ENCODE data around the gene ABL1. TPM values are rescaled to one million over a fixed set of nuclear protein-coding genes. Genes with fewer than 3 reads are reported as not detected.

Gene ABL1
- total RNA-seq, 1 donor from 2014 or later = 121 TPM

DNA sequence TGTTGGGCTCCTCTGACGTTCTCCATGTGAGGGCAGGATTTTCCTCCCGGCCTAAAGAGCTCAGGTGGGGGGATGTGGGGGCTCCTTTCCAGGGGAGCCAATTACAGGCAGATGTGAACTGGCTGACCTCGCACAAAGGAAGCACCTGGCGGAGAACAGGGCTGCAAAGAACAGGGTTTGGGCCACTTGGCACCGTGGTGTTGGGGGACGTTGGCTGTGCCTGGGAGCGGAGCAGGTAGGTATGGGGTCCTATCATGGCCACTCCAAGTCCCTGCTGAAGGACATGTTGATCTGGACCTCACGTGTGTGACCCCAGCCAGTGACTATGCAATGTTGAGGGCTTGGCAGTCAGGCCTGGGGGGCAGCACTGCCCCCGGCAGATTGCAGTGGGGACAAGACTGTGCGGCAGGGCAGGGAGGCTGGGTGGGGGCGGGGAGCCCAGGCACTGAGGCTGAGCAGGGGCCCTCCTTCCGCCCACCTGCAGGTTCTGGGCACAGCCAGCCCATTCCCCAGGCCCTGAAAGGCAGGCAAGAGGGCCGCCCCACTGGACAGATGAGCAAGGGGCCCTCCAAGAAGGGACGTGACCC is 84.6 kb downstream of the ABL1 start:
- Mint-ChIP-seq H3K27me3 (ENCODE audit: unreplicated experiment) (peaks cover 8% of the 10 kb centered on the region), H3K4me3 (ENCODE audit: unreplicated experiment) (no peak overlapping the region)

GRCh38 chr9:130920233-130920632 is 85.2 kb downstream of the ABL1 start:
- peaks cover 4% of the 10 kb centered on the region for H3K4me1 Mint-ChIP-seq (ENCODE audit: unreplicated experiment)
- H3K27ac Mint-ChIP-seq (ENCODE audit: unreplicated experiment) = no peak overlapping the region
- H3K27me3 Mint-ChIP-seq (ENCODE audit: unreplicated experiment) = peaks cover 8% of the 10 kb centered on the region
- DNase-seq (ENCODE audit: low spot score) = no peak
- no peak overlapping the region for H3K4me3 Mint-ChIP-seq (ENCODE audit: unreplicated experiment)
- H3K36me3 Mint-ChIP-seq (ENCODE audit: low read depth, unreplicated experiment) = no peaks in the 10 kb centered on the region
- H3K9me3 Mint-ChIP-seq (ENCODE audit: unreplicated experiment) = no peaks in the 10 kb centered on the region
- TF ChIP-seq, protein P1, sequence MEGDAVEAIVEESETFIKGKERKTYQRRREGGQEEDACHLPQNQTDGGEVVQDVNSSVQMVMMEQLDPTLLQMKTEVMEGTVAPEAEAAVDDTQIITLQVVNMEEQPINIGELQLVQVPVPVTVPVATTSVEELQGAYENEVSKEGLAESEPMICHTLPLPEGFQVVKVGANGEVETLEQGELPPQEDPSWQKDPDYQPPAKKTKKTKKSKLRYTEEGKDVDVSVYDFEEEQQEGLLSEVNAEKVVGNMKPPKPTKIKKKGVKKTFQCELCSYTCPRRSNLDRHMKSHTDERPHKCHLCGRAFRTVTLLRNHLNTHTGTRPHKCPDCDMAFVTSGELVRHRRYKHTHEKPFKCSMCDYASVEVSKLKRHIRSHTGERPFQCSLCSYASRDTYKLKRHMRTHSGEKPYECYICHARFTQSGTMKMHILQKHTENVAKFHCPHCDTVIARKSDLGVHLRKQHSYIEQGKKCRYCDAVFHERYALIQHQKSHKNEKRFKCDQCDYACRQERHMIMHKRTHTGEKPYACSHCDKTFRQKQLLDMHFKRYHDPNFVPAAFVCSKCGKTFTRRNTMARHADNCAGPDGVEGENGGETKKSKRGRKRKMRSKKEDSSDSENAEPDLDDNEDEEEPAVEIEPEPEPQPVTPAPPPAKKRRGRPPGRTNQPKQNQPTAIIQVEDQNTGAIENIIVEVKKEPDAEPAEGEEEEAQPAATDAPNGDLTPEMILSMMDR (IDR thresholded peaks at IDR 0.05; ENCODE audit: unreplicated experiment) = no peak

More for the DNA sequence above, 84.6 kb downstream of the ABL1 start:
- no peaks in the 10 kb centered on the region for H3K36me3 Mint-ChIP-seq (ENCODE audit: low read depth, unreplicated experiment)
- no peak for DNase-seq (ENCODE audit: low spot score)
- H3K4me1 Mint-ChIP-seq (ENCODE audit: unreplicated experiment) = peaks cover 4% of the 10 kb centered on the region
- H3K9me3 Mint-ChIP-seq (ENCODE audit: unreplicated experiment) = no peaks in the 10 kb centered on the region
- TF ChIP-seq, protein P1 (IDR thresholded peaks at IDR 0.05; ENCODE audit: unreplicated experiment) = no peak
- no peak overlapping the region for H3K27ac Mint-ChIP-seq (ENCODE audit: unreplicated experiment)

GRCh38 chr9:130920762-130921299 is 85.8 kb downstream of the ABL1 start:
- TF ChIP-seq, protein P1 (IDR thresholded peaks at IDR 0.05; ENCODE audit: unreplicated experiment) = no peak
- Mint-ChIP-seq H3K9me3 (ENCODE audit: unreplicated experiment) (no peaks in the 10 kb centered on the region), H3K4me1 (ENCODE audit: unreplicated experiment) (peaks cover 4% of the 10 kb centered on the region), H3K27me3 (ENCODE audit: unreplicated experiment) (peaks cover 7% of the 10 kb centered on the region), H3K36me3 (ENCODE audit: low read depth, unreplicated experiment) (no peaks in the 10 kb centered on the region), H3K27ac (ENCODE audit: unreplicated experiment) (no peak overlapping the region), H3K4me3 (ENCODE audit: unreplicated experiment) (no peak overlapping the region)
- DNase-seq (ENCODE audit: low spot score) = no peak

- no peak for DNase-seq (ENCODE audit: low spot score)
- H3K4me1 Mint-ChIP-seq (ENCODE audit: unreplicated experiment) = peaks cover 4% of the 10 kb centered on the region
- no peak overlapping the region for H3K27ac Mint-ChIP-seq (ENCODE audit: unreplicated experiment)
- peaks cover 7% of the 10 kb centered on the region for H3K27me3 Mint-ChIP-seq (ENCODE audit: unreplicated experiment)
- no peak overlapping the region for H3K4me3 Mint-ChIP-seq (ENCODE audit: unreplicated experiment)
- H3K36me3 Mint-ChIP-seq (ENCODE audit: low read depth, unreplicated experiment) = no peaks in the 10 kb centered on the region
- H3K9me3 Mint-ChIP-seq (ENCODE audit: unreplicated experiment) = no peaks in the 10 kb centered on the region
- TF ChIP-seq, protein P1 (IDR thresholded peaks at IDR 0.05; ENCODE audit: unreplicated experiment) = no peak
Measured at GRCh38 chr9:130921300-130921988, 86.4 kb downstream of the ABL1 start.

Data from endothelial cell (in vitro differentiated cells).